ENCODE measurements around the gene MICB. TPM values are rescaled to one million over a fixed set of nuclear protein-coding genes. Genes with fewer than 3 reads are reported as not detected.
A peak's percentile ranks its signal among the peaks of the same experiment; 100 is the strongest.
"Not testable (repeated sequence)": the region's sequence is repeated elsewhere in the genome, so short reads cannot be mapped to it uniquely, and the experiment has no call there.

MICB gene
- total RNA-seq, 1 experiment from 2014 or later: 0.66 TPM

- DNase-seq (ENCODE audit: low spot score): no peak
Observed at GRCh38 chr6:31473780-31474761, 23.9 kb upstream of the MICB start.

- DNase-seq (ENCODE audit: low spot score): no peak
Observed at GRCh38 chr6:31474871-31475286, 23.1 kb upstream of the MICB start.

- DNase-seq (ENCODE audit: low spot score): no peak
Observed at GRCh38 chr6:31476515-31477139, 21.3 kb upstream of the MICB start.

GRCh38 chr6:31477521-31477920 lies 20.4 kb upstream of the MICB start:
- DNase-seq (ENCODE audit: low spot score): no peak

GRCh38 chr6:31478186-31478950 lies 19.6 kb upstream of the MICB start:
- DNase-seq (ENCODE audit: low spot score): no peak

- no peak for DNase-seq (ENCODE audit: low spot score)
Observed at GRCh38 chr6:31479151-31479932, 18.6 kb upstream of the MICB start.

- no peak for DNase-seq (ENCODE audit: low spot score)
Observed at GRCh38 chr6:31479933-31480535, 17.9 kb upstream of the MICB start.

GRCh38 chr6:31480574-31480973 lies 17.4 kb upstream of the MICB start:
- no peak for DNase-seq (ENCODE audit: low spot score)

GRCh38 chr6:31483392-31483791 lies 14.6 kb upstream of the MICB start:
- no peak for DNase-seq (ENCODE audit: low spot score)

- no peak for DNase-seq (ENCODE audit: low spot score)
Observed at GRCh38 chr6:31485055-31485454, 12.9 kb upstream of the MICB start.

GRCh38 chr6:31486065-31486837 lies 11.7 kb upstream of the MICB start:
- not testable (repeated sequence) for DNase-seq (ENCODE audit: low spot score)

- DNase-seq (ENCODE audit: low spot score): not testable (repeated sequence)
Observed at GRCh38 chr6:31487674-31488073, 10.3 kb upstream of the MICB start.

GRCh38 chr6:31489086-31489485 lies 8.9 kb upstream of the MICB start:
- no peak for DNase-seq (ENCODE audit: low spot score)

GRCh38 chr6:31490115-31490873 lies 7.7 kb upstream of the MICB start:
- no peak for DNase-seq (ENCODE audit: low spot score)

- DNase-seq (ENCODE audit: low spot score): not testable (repeated sequence)
Observed at GRCh38 chr6:31493550-31493874, 4.4 kb upstream of the MICB start.

GRCh38 chr6:31493875-31494694 lies 3.9 kb upstream of the MICB start:
- peak; percentile 71 for DNase-seq (ENCODE audit: low spot score)

- DNase-seq (ENCODE audit: low spot score): no peak
Observed at GRCh38 chr6:31495580-31495979, 2.4 kb upstream of the MICB start.

- not testable (repeated sequence) for DNase-seq (ENCODE audit: low spot score)
Observed at GRCh38 chr6:31496826-31497225, 1.1 kb upstream of the MICB start.

Measured in HT-29 (cell line).